MCF 10A (cell line): ENCODE data around the gene EIF6. TPM values are rescaled to one million over a fixed set of nuclear protein-coding genes. Genes with fewer than 3 reads are reported as not detected.
A peak's percentile ranks its signal among the peaks of the same experiment; 100 is the strongest.
"Not testable (repeated sequence)": the region's sequence is repeated elsewhere in the genome, so short reads cannot be mapped to it uniquely, and the experiment has no call there.

Source experiments
- BruUV-seq: library from RNA; stranded (reverse); fragments of 400-500 nt; replicated peaks from 2 replicates; lab custom pipeline; 2021; lab: Mats Ljungman, UMichigan
- CTCF ChIA-PET: fragments of 300-600 bp; sonication (Branson Sonifier 250); formaldehyde crosslinking; extraction: SDS; loops from one replicate; lab custom pipeline; 2021; ENCODE audit warnings: antibody characterized with exemption, inconsistent platforms; lab: Yijun Ruan, JAX
- POLR2A ChIA-PET: fragments of 300-600, 350-650 bp; sonication (Branson Sonifier 250); formaldehyde crosslinking; extraction: SDS; loops from one replicate; lab custom pipeline; 2020; ENCODE audit warnings: antibody characterized with exemption, inconsistent platforms; lab: Yijun Ruan, JAX
- DNase-seq: peaks from one replicate; pipeline ENCODE4 v3.0.0-alpha.2; 2018; ENCODE audit not compliant: unreplicated experiment
- H3K27ac Mint-ChIP-seq: one replicate; pipeline ENCODE4 v1.8.0; 2022; ENCODE audit warnings: mild to moderate bottlenecking, low read depth, mixed read lengths; ENCODE audit not compliant: unreplicated experiment
- H3K27me3 Mint-ChIP-seq: one replicate; pipeline ENCODE4 v1.8.0; 2022; ENCODE audit warnings: mixed read lengths; ENCODE audit not compliant: insufficient read depth, unreplicated experiment
- H3K36me3 Mint-ChIP-seq: one replicate; pipeline ENCODE4 v1.8.0; 2022; ENCODE audit warnings: mild to moderate bottlenecking, moderate library complexity, mixed read lengths; ENCODE audit not compliant: insufficient read depth, unreplicated experiment
- H3K4me1 Mint-ChIP-seq: one replicate; pipeline ENCODE4 v1.8.0; 2022; ENCODE audit warnings: mixed read lengths; ENCODE audit not compliant: insufficient read depth, unreplicated experiment
- H3K4me3 Mint-ChIP-seq: one replicate; pipeline ENCODE4 v1.8.0; 2022; ENCODE audit warnings: mild to moderate bottlenecking, moderate library complexity, mixed read lengths; ENCODE audit not compliant: unreplicated experiment
- H3K9me3 Mint-ChIP-seq: one replicate; pipeline ENCODE4 v1.8.0; 2022; ENCODE audit warnings: mixed read lengths; ENCODE audit not compliant: unreplicated experiment
- CTCF ChIP-seq: fragments of 200-600 bp; IDR thresholded peaks from one replicate; pipeline ENCODE4 v1.8.0; 2022; ENCODE audit warnings: antibody characterized with exemption, mild to moderate bottlenecking; ENCODE audit not compliant: unreplicated experiment
- intact Hi-C: fragments of 100-400 bp; cut with micrococcal nuclease; formaldehyde crosslinking; loops from 2 replicates; pipeline ENCODE4 v1.14.1; 2022
- total RNA-seq: library from RNA; stranded (reverse); gene quantifications from 2 replicates; pipeline ENCODE4 v1.2.3, GENCODE V29; 2022

Gene EIF6
- total RNA-seq, 1 experiment from 2014 or later = 322 TPM

DNA sequence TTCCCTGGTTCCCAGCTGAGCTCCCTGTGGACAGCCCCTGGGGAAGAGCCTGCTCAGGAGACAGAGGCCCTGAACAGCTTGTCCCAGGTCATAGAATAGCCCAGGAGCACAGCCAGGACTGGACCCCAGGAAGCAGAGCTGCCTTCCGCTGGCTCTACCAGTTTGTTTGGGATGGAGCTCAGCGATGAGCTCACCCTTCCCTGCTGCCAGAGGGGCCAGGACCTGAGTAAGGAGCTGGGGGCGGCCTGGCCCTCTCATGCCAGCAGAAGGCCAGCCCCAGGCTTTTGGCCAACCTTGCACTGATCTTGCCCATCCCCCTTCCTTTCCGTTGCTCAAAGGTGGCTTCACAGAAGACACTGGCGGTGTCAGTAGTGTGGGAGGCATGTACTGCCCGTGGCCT, 24.1 kb downstream of the EIF6 start:
- H3K27me3 Mint-ChIP-seq = no peaks in the 10 kb centered on the region
- no peak overlapping the region for H3K27ac Mint-ChIP-seq
- intact Hi-C loops = no loop called here
- peaks cover 6% of the 10 kb centered on the region for H3K36me3 Mint-ChIP-seq
- DNase-seq = no peak
- BruUV-seq = no TSS peak
- peaks cover 28% of the 10 kb centered on the region for H3K4me1 Mint-ChIP-seq
- POLR2A ChIA-PET = no interaction called here
- H3K4me3 Mint-ChIP-seq = no peak overlapping the region
- no peak for TF ChIP-seq CTCF
- H3K9me3 Mint-ChIP-seq = no peaks in the 10 kb centered on the region
- CTCF ChIA-PET = interaction anchor here (0.7 to 2.3 kb wide), 6 partner anchors 9 to 51 kb away, joined by 3 to 8 read pairs (median 4); no protein-coding TSS in a partner anchor

GRCh38 chr20:35257175-35257909, 27.2 kb downstream of the EIF6 start:
- Mint-ChIP-seq H3K4me1 (peaks cover 15% of the 10 kb centered on the region), H3K27ac (no peak overlapping the region), H3K27me3 (no peaks in the 10 kb centered on the region), H3K9me3 (no peaks in the 10 kb centered on the region), H3K36me3 (no peaks in the 10 kb centered on the region), H3K4me3 (no peak overlapping the region)
- ChIA-PET POLR2A (interaction anchor here (0.6 to 1.2 kb wide), 3 partner anchors 13 to 141 kb away, joined by 3 read pairs; no protein-coding TSS in a partner anchor), CTCF (interaction anchor here (1.2 to 1.8 kb wide), 2 partner anchors 12 to 112 kb away, joined by 3 to 7 read pairs; no protein-coding TSS in a partner anchor)
- peak; percentile 47 for DNase-seq
- no peak for TF ChIP-seq CTCF
- intact Hi-C loops = no loop called here
- BruUV-seq = no TSS peak

DNA sequence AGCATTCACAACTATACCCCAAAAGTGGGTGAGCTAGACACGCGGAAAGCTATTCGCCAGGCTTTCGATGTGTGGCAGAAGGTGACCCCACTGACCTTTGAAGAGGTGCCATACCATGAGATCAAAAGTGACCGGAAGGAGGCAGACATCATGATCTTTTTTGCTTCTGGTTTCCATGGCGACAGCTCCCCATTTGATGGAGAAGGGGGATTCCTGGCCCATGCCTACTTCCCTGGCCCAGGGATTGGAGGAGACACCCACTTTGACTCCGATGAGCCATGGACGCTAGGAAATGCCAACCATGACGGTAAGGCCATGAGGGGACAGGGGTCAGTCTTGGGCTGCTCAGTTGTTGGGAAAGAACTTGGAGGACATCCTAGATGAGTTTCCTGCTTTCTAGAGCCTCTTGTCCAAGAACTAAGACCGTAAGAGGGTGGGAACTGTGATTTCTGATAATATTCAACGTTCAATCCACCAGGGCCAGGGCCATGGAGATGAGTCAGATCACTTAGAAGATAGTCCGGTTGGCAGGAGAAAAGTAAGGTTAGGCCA, 30.0 kb downstream of the EIF6 start:
- TF ChIP-seq CTCF = no peak
- H3K27me3 Mint-ChIP-seq = no peaks in the 10 kb centered on the region
- no peaks in the 10 kb centered on the region for H3K9me3 Mint-ChIP-seq
- H3K4me1 Mint-ChIP-seq = peaks cover 15% of the 10 kb centered on the region
- intact Hi-C loops = no loop called here
- no peak overlapping the region for H3K27ac Mint-ChIP-seq
- no TSS peak for BruUV-seq
- ChIA-PET CTCF (interaction anchor here (0.6 to 1.5 kb wide), 4 partner anchors 14 to 380 kb away, joined by 3 to 5 read pairs (median 3); no protein-coding TSS in a partner anchor), POLR2A (interaction anchor here (0.7 to 0.9 kb wide), 2 partner anchors 27 to 107 kb away, joined by 3 to 4 read pairs; partner anchors contain the start of gene EDEM2)
- no peak for DNase-seq
- no peaks in the 10 kb centered on the region for H3K36me3 Mint-ChIP-seq
- H3K4me3 Mint-ChIP-seq = no peak overlapping the region

DNA sequence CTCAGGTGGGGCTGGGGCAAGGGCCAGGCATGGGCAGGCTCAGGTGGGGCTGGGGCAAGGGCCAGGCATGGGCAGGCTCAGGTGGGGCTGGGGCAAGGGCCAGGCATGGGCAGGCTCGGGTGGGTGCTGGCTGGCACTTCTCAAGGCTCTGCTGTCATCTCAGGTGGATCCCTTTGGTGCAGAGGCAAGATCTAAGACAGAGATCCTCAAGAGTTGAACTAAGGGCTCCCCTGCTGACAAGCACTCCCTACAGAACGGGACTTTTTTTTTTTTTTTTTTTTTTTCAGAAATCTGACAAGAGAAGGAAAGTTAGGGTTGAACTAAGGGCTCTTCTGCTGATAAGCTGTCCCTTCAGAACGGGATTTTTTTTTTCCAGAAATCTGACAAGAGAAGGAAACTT, 31.6 kb downstream of the EIF6 start:
- ChIA-PET POLR2A (no interaction called here), CTCF (no interaction called here)
- Mint-ChIP-seq H3K9me3 (no peaks in the 10 kb centered on the region), H3K27me3 (no peaks in the 10 kb centered on the region), H3K27ac (no peak overlapping the region), H3K36me3 (no peaks in the 10 kb centered on the region), H3K4me3 (no peak overlapping the region), H3K4me1 (peaks cover 10% of the 10 kb centered on the region)
- BruUV-seq = no TSS peak
- no peak for DNase-seq
- intact Hi-C loops = no loop called here
- TF ChIP-seq CTCF = no peak

DNA sequence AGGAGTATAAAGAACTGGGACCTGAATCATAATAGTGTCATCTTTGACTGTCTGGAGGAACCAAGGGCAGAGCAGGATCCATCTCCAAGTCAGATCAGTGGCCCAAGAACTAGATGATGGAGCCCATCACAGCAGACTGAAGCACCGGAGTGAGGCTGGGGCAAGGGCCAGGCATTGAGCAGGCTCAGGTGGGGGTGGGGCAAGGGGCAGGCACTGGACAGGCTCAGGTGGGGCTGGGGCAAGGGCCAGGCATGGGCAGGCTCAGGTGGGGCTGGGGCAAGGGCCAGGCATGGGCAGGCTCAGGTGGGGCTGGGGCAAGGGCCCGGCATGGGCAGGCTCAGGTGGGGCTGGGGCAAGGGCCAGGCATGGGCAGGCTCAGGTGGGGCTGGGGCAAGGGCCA, 32.0 kb downstream of the EIF6 start:
- intact Hi-C loops, H3K36me3 Mint-ChIP-seq, DNase-seq, H3K9me3 Mint-ChIP-seq, H3K4me1 Mint-ChIP-seq, H3K27ac Mint-ChIP-seq, BruUV-seq, H3K27me3 Mint-ChIP-seq, POLR2A ChIA-PET, H3K4me3 Mint-ChIP-seq: not testable (repeated sequence)
- CTCF ChIA-PET = interaction anchor here (0.6 kb wide), 1 partner anchor 18 kb away, joined by 4 read pairs; no protein-coding TSS in a partner anchor
